ENCODE data around the gene ZFHX3. TPM values are rescaled to one million over a fixed set of nuclear protein-coding genes. Genes with fewer than 3 reads are reported as not detected.

ZFHX3 gene
- total RNA-seq, 1 experiment from 2014 or later, result 1.5 TPM

GRCh38 chr16:72956124-72957064, 91.5 kb downstream of the ZFHX3 start:
- H3K9me3 Mint-ChIP-seq, result no peaks in the 10 kb centered on the region
- Histone ChIP-seq H4K5ac (ENCODE audit: insufficient read length, low read depth, low read length) (no peak overlapping the region), H3K4me1 (ENCODE audit: insufficient read depth, low read length) (no peaks in the 10 kb centered on the region), H3T11ph (ENCODE audit: low read length) (no peak overlapping the region), H4K20me1 (ENCODE audit: control insufficient read depth, insufficient read depth, insufficient read length) (no peaks in the 10 kb centered on the region), H2BK120ac (ENCODE audit: low read depth, low read length, poor library complexity, severe bottlenecking) (no peak overlapping the region), H3K4ac (ENCODE audit: low read depth, low read length) (no peak overlapping the region), H3K27ac (ENCODE audit: insufficient read length, low read depth, low read length) (no peak overlapping the region), H3K14ac (ENCODE audit: insufficient read depth, low read length) (no peak overlapping the region), H2BK5ac (ENCODE audit: insufficient read length, low read length) (no peak overlapping the region), H3K79me1 (ENCODE audit: insufficient read depth, low read depth, low read length, poor library complexity, severe bottlenecking) (no peaks in the 10 kb centered on the region), H3K23ac (ENCODE audit: insufficient read length, low read depth, low read length) (no peak overlapping the region), H3K9me3 (ENCODE audit: control insufficient read depth, low read depth, low read length) (no peaks in the 10 kb centered on the region), H2AK5ac (ENCODE audit: insufficient read length, low read length) (no peak overlapping the region), H4K91ac (ENCODE audit: insufficient read length, low read depth, low read length) (no peak overlapping the region), H2BK20ac (ENCODE audit: low read depth, low read length, poor library complexity, severe bottlenecking) (no peak overlapping the region), H4K8ac (replicated peaks; ENCODE audit: insufficient read length, low read depth, low read length) (no peak overlapping the region), H2BK15ac (ENCODE audit: low read depth, low read length) (no peak overlapping the region), H3K18ac (ENCODE audit: insufficient read length, low read depth, low read length) (no peak overlapping the region), H3K56ac (ENCODE audit: insufficient read length, low read depth, low read length) (no peak overlapping the region), H3K4me2 (ENCODE audit: insufficient read depth, insufficient read length, low read length) (no peak overlapping the region), H2BK12ac (ENCODE audit: insufficient read length, low read depth, low read length) (no peak overlapping the region), H3K9ac (ENCODE audit: extremely low read depth, insufficient read length, low read length) (no peak overlapping the region), H3K23me2 (ENCODE audit: insufficient read length, low read depth, low read length, poor library complexity, severe bottlenecking) (no peaks in the 10 kb centered on the region), H3K27me3 (ENCODE audit: insufficient read depth, low read length) (no peaks in the 10 kb centered on the region; the same call in 1 of the 2 replicates), H2AFZ (ENCODE audit: low read length) (no peak overlapping the region), H3K79me2 (ENCODE audit: insufficient read depth, low read length) (no peaks in the 10 kb centered on the region)
- peaks cover 13% of the 10 kb centered on the region for H3K27me3 Mint-ChIP-seq (ENCODE audit: low read depth)
- TF ChIP-seq, protein P1, sequence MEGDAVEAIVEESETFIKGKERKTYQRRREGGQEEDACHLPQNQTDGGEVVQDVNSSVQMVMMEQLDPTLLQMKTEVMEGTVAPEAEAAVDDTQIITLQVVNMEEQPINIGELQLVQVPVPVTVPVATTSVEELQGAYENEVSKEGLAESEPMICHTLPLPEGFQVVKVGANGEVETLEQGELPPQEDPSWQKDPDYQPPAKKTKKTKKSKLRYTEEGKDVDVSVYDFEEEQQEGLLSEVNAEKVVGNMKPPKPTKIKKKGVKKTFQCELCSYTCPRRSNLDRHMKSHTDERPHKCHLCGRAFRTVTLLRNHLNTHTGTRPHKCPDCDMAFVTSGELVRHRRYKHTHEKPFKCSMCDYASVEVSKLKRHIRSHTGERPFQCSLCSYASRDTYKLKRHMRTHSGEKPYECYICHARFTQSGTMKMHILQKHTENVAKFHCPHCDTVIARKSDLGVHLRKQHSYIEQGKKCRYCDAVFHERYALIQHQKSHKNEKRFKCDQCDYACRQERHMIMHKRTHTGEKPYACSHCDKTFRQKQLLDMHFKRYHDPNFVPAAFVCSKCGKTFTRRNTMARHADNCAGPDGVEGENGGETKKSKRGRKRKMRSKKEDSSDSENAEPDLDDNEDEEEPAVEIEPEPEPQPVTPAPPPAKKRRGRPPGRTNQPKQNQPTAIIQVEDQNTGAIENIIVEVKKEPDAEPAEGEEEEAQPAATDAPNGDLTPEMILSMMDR (conservative IDR thresholded peaks at IDR 0.05), result no peak
- DNase-seq, result no peak
- no peak overlapping the region for H3K4me3 Mint-ChIP-seq
- no peaks in the 10 kb centered on the region; a peak in 1 of 7 replicates for H3K36me3 Mint-ChIP-seq (ENCODE audit: insufficient read depth in 1 of 3, low read depth in 3 of 3)
- peaks cover 5 to 9% of the 10 kb centered on the region in 2 experiments; a peak in 3 of 4 replicates for H3K4me1 Mint-ChIP-seq
- no CpG with 5 or more reads among the region's 14 CpGs for WGBS (ENCODE audit: extremely low coverage, insufficient read length, low lambda C conversion rate)
- no peak overlapping the region for H3K27ac Mint-ChIP-seq

All from H9 (cell line).